HEK293 (cell line): ENCODE measurements around the gene ARFGAP1.

Source experiments
- CTCF ChIA-PET: fragments of 350-600 bp; formaldehyde crosslinking; extraction: SDS; loops from one replicate; lab custom pipeline; 2021; ENCODE audit warnings: antibody characterized with exemption; lab: Yijun Ruan, JAX
- POLR2A ChIA-PET: fragments of 300-600 bp; formaldehyde crosslinking; extraction: SDS; loops from one replicate; lab custom pipeline; 2020; ENCODE audit warnings: antibody characterized with exemption, inconsistent platforms; lab: Yijun Ruan, JAX
- H3K27ac ChIP-seq: fragments of 200-500 bp; sonication (Bioruptor generic); 2 replicates; pipeline ENCODE4 v1.5.1; 2014; ENCODE audit warnings: low read depth, low read length, control low read depth, inconsistent platforms; ENCODE audit errors: extremely low read depth
- H3K36me3 ChIP-seq, 2 experiments: fragments of 200-500 bp in 1 of 2; sonication (Bioruptor generic) in 1 of 2; 1 replicate in 1 of 2; 2 replicates in 1 of 2; pipeline ENCODE4 v1.5.1; 2014 to 2017; ENCODE audit warnings: inconsistent platforms in 2 of 2, low read length in 2 of 2; ENCODE audit not compliant: control insufficient read depth in 2 of 2, insufficient read depth in 1 of 2
- H3K4me1 ChIP-seq: fragments of 200-500 bp; sonication (Bioruptor generic); 2 replicates; pipeline ENCODE4 v1.5.1; 2014; ENCODE audit warnings: mild to moderate bottlenecking, low read length, inconsistent platforms; ENCODE audit not compliant: control insufficient read depth, insufficient read depth
- H3K4me3 ChIP-seq: 2 replicates; pipeline ENCODE4 v1.5.1; 2011; ENCODE audit warnings: low read depth, mild to moderate bottlenecking, control low read depth, low read length, moderate library complexity
- H3K9me3 ChIP-seq: fragments of 200-500 bp; sonication (Bioruptor generic); 2 replicates; pipeline ENCODE4 v1.5.1; 2014; ENCODE audit warnings: low read depth, low read length, inconsistent platforms; ENCODE audit not compliant: control insufficient read depth, insufficient read depth
- BCL11B ChIP-seq: fragments of 450-650 bp; formaldehyde crosslinking; IDR thresholded peaks from 2 replicates; pipeline ENCODE4 v1.5.1; 2016; ENCODE audit warnings: low read depth, missing biosample characterization, missing genetic modification characterization
- CTCF ChIP-seq: fragments of 450-650 bp; formaldehyde crosslinking; IDR thresholded peaks from 2 replicates; pipeline ENCODE4 v1.5.1; 2016; ENCODE audit warnings: missing biosample characterization, missing genetic modification characterization
- KLF16 ChIP-seq: fragments of 450-650 bp; formaldehyde crosslinking; IDR thresholded peaks from 2 replicates; pipeline ENCODE4 v1.5.1; 2017; ENCODE audit warnings: missing biosample characterization, missing genetic modification characterization
- KLF8 ChIP-seq: fragments of 450-650 bp; formaldehyde crosslinking; IDR thresholded peaks from 2 replicates; pipeline ENCODE4 v1.5.1; 2016; ENCODE audit warnings: missing biosample characterization, missing genetic modification characterization
- KLF9 ChIP-seq: fragments of 450-650 bp; formaldehyde crosslinking; IDR thresholded peaks from 2 replicates; pipeline ENCODE4 v1.5.1; 2016; ENCODE audit warnings: missing biosample characterization, missing genetic modification characterization, low read depth
- OVOL3 ChIP-seq: fragments of 450-650 bp; formaldehyde crosslinking; IDR thresholded peaks from 2 replicates; pipeline ENCODE4 v1.5.1; 2016; ENCODE audit warnings: missing biosample characterization, missing genetic modification characterization
- PRDM1 ChIP-seq: fragments of 450-650 bp; formaldehyde crosslinking; IDR thresholded peaks from 2 replicates; pipeline ENCODE4; 2016; ENCODE audit warnings: missing biosample characterization, missing genetic modification characterization
- TSHZ1 ChIP-seq: fragments of 450-650 bp; formaldehyde crosslinking; IDR thresholded peaks from 2 replicates; pipeline ENCODE4 v1.5.1; 2016; ENCODE audit warnings: missing biosample characterization, missing genetic modification characterization, borderline replicate concordance
- ZBTB17 ChIP-seq: fragments of 450-650 bp; formaldehyde crosslinking; IDR thresholded peaks from 2 replicates; pipeline ENCODE4 v1.5.1; 2016; ENCODE audit warnings: missing biosample characterization, missing genetic modification characterization
- ZBTB48 ChIP-seq: fragments of 450-650 bp; formaldehyde crosslinking; IDR thresholded peaks from 2 replicates; pipeline ENCODE4 v1.5.1; 2016; ENCODE audit warnings: missing biosample characterization, missing genetic modification characterization
- ZFHX2 ChIP-seq: fragments of 450-650 bp; formaldehyde crosslinking; conservative IDR thresholded peaks from 2 replicates; pipeline ENCODE4 v1.5.1; 2016; ENCODE audit warnings: missing biosample characterization, missing genetic modification characterization
- ZIC2 ChIP-seq: fragments of 450-650 bp; formaldehyde crosslinking; IDR thresholded peaks from 2 replicates; pipeline ENCODE4 v1.5.1; 2016; ENCODE audit warnings: missing biosample characterization, missing genetic modification characterization
- ZNF121 ChIP-seq: fragments of 450-650 bp; formaldehyde crosslinking; IDR thresholded peaks from 2 replicates; pipeline ENCODE4 v1.5.1; 2016; ENCODE audit warnings: missing biosample characterization, missing genetic modification characterization
- ZNF157 ChIP-seq: fragments of 450-650 bp; formaldehyde crosslinking; IDR thresholded peaks from 2 replicates; pipeline ENCODE4 v1.5.1; 2016; ENCODE audit warnings: missing biosample characterization, missing genetic modification characterization
- ZNF184 ChIP-seq: fragments of 450-650 bp; IDR thresholded peaks from 2 replicates; pipeline ENCODE4 v1.5.1; 2018; ENCODE audit warnings: missing biosample characterization, mild to moderate bottlenecking, missing genetic modification characterization
- ZNF335 ChIP-seq: fragments of 450-650 bp; formaldehyde crosslinking; conservative IDR thresholded peaks from 2 replicates; pipeline ENCODE4 v1.5.1; 2016; ENCODE audit warnings: missing biosample characterization, missing genetic modification characterization
- ZNF354C ChIP-seq: fragments of 450-650 bp; formaldehyde crosslinking; IDR thresholded peaks from 2 replicates; pipeline ENCODE4 v1.5.1; 2016; ENCODE audit warnings: missing biosample characterization, missing genetic modification characterization, low read depth, borderline replicate concordance
- ZNF416 ChIP-seq: fragments of 450-650 bp; formaldehyde crosslinking; IDR thresholded peaks from 2 replicates; pipeline ENCODE4 v1.5.1; 2016; ENCODE audit warnings: missing biosample characterization, missing genetic modification characterization
- ZNF48 ChIP-seq: fragments of 450-650 bp; formaldehyde crosslinking; IDR thresholded peaks from 2 replicates; pipeline ENCODE4 v1.5.1; 2016; ENCODE audit warnings: missing biosample characterization, missing genetic modification characterization
- ZNF600 ChIP-seq: fragments of 450-650 bp; formaldehyde crosslinking; IDR thresholded peaks from 2 replicates; pipeline ENCODE4 v1.5.1; 2016; ENCODE audit warnings: missing biosample characterization, missing genetic modification characterization
- ZNF645 ChIP-seq: fragments of 450-650 bp; formaldehyde crosslinking; IDR thresholded peaks from 2 replicates; pipeline ENCODE4; 2016; ENCODE audit warnings: missing biosample characterization, missing genetic modification characterization
- ZNF654 ChIP-seq: fragments of 450-650 bp; formaldehyde crosslinking; IDR thresholded peaks from 2 replicates; pipeline ENCODE4 v1.5.1; 2016; ENCODE audit warnings: low read depth, missing biosample characterization, missing genetic modification characterization
- ZNF677 ChIP-seq: fragments of 450-650 bp; IDR thresholded peaks from 2 replicates; pipeline ENCODE4 v1.5.0; 2018; ENCODE audit warnings: missing biosample characterization, mild to moderate bottlenecking, missing genetic modification characterization, moderate library complexity
- ZNF791 ChIP-seq: fragments of 450-650 bp; formaldehyde crosslinking; IDR thresholded peaks from 2 replicates; pipeline ENCODE4 v1.5.1; 2016; ENCODE audit warnings: missing biosample characterization, missing genetic modification characterization
- ZNF843 ChIP-seq: fragments of 450-650 bp; formaldehyde crosslinking; IDR thresholded peaks from 2 replicates; pipeline ENCODE4 v1.5.1; 2016; ENCODE audit warnings: missing biosample characterization, missing genetic modification characterization

Gene ARFGAP1

GRCh38 chr20:63228806-63229205, 43.8 kb upstream of the ARFGAP1 start:
- H3K4me1 ChIP-seq: peaks cover 4% of the 10 kb centered on the region
- H3K9me3 ChIP-seq: no peaks in the 10 kb centered on the region
- H3K27ac ChIP-seq: no peak overlapping the region
- ChIA-PET POLR2A (no interaction called here), CTCF (interaction anchor here (0.6 kb wide), 1 partner anchor 206 kb away, joined by 4 read pairs; no protein-coding TSS in a partner anchor)
- H3K4me3 ChIP-seq: no peak overlapping the region
- no peak for TF ChIP-seq TSHZ1 (tag by site-specific recombination)
- TF ChIP-seq ZNF157 (tag by site-specific recombination): no peak
- no peak for TF ChIP-seq KLF8 (tag by site-specific recombination)
- no peaks in the 10 kb centered on the region for H3K36me3 ChIP-seq

GRCh38 chr20:63230800-63231268, 41.8 kb upstream of the ARFGAP1 start:
- CTCF ChIA-PET: no interaction called here

GRCh38 chr20:63232235-63233060, 40.2 kb upstream of the ARFGAP1 start:
- Histone ChIP-seq H3K9me3 (no peaks in the 10 kb centered on the region), H3K4me3 (no peak overlapping the region), H3K27ac (no peak overlapping the region), H3K36me3 (no peaks in the 10 kb centered on the region), H3K4me1 (no peaks in the 10 kb centered on the region)
- ChIA-PET CTCF (interaction anchor here (1.0 to 7.0 kb wide), 3 partner anchors 9 to 49 kb away, joined by 4 to 72 read pairs (median 5); no protein-coding TSS in a partner anchor), POLR2A (no interaction called here)
- TF ChIP-seq ZNF654 (tag by site-specific recombination): no peak
- no peak for TF ChIP-seq ZNF645
- TF ChIP-seq ZBTB17 (tag by site-specific recombination): no peak
- TF ChIP-seq BCL11B (tag by site-specific recombination): no peak
- no peak for TF ChIP-seq ZNF121 (tag by site-specific recombination)
- no peak for TF ChIP-seq KLF9 (tag by site-specific recombination)
- TF ChIP-seq ZNF184 (tag by site-specific recombination): no peak
- peak; percentile 41; the same call in 1 of the 2 replicates for TF ChIP-seq PRDM1
- peak; percentile 11; the same call in 1 of the 2 replicates for TF ChIP-seq ZNF335 (tag by site-specific recombination)
- TF ChIP-seq ZBTB48 (tag by site-specific recombination): no peak
- TF ChIP-seq ZNF48 (tag by site-specific recombination): no peak
- TF ChIP-seq ZNF416: no peak
- no peak for TF ChIP-seq OVOL3 (tag by site-specific recombination)
- peak; percentile 96 for TF ChIP-seq ZIC2 (tag by site-specific recombination)
- peak; percentile 72 for TF ChIP-seq ZFHX2 (tag by site-specific recombination)
- no peak for TF ChIP-seq ZNF354C (tag by site-specific recombination)

More at GRCh38 chr20:63230800-63231268, 41.8 kb upstream of the ARFGAP1 start:
- Histone ChIP-seq H3K4me1 (no peaks in the 10 kb centered on the region), H3K36me3 (no peaks in the 10 kb centered on the region), H3K9me3 (no peaks in the 10 kb centered on the region), H3K27ac (no peak overlapping the region), H3K4me3 (no peak overlapping the region)
- POLR2A ChIA-PET: no interaction called here
- TF ChIP-seq KLF16 (tag by site-specific recombination) (no peak), ZNF600 (tag by site-specific recombination) (peak; percentile 51; the same call in 1 of the 2 replicates), ZNF843 (no peak), KLF9 (tag by site-specific recombination) (peak; percentile 42), CTCF (peak; percentile 69), ZNF791 (tag by site-specific recombination) (no peak), ZNF677 (tag by site-specific recombination) (no peak)
